GM19467 (cell line): ENCODE results near the gene NOC4L.

ENCODE experiments used
- ATAC-seq: cut with Tn5 transposase; IDR thresholded peaks from one replicate; pipeline ENCODE4 v1.9.1; 2021; ENCODE audit warnings: mild to moderate bottlenecking, moderate library complexity; ENCODE audit not compliant: unreplicated experiment

Gene NOC4L

GRCh38 chr12:132154941-132155770 lies 10.9 kb downstream of the NOC4L start:
- ATAC-seq, result no peak

GRCh38 chr12:132155771-132156572 lies 11.7 kb downstream of the NOC4L start:
- ATAC-seq, result no peak

GRCh38 chr12:132156573-132157325 lies 12.5 kb downstream of the NOC4L start:
- no peak for ATAC-seq

GRCh38 chr12:132157733-132158409 lies 13.6 kb downstream of the NOC4L start:
- no peak for ATAC-seq

- ATAC-seq, result no peak
These were observed 14.7 kb downstream of the NOC4L start for GRCh38 chr12:132158677-132159554.

- no peak for ATAC-seq
These were observed 15.3 kb downstream of the NOC4L start for GRCh38 chr12:132159555-132160003.

- no peak for ATAC-seq
These were observed 15.8 kb downstream of the NOC4L start for GRCh38 chr12:132160016-132160415.

- no peak for ATAC-seq
These were observed 16.4 kb downstream of the NOC4L start for GRCh38 chr12:132160601-132161035.

- no peak for ATAC-seq
These were observed 17.0 kb downstream of the NOC4L start for GRCh38 chr12:132161036-132161781.

- ATAC-seq, result no peak
These were observed 17.7 kb downstream of the NOC4L start for GRCh38 chr12:132161796-132162507.

- no peak for ATAC-seq
These were observed 18.3 kb downstream of the NOC4L start for GRCh38 chr12:132162508-132163031.

- no peak for ATAC-seq
These were observed 19.0 kb downstream of the NOC4L start for GRCh38 chr12:132163041-132163910.

- ATAC-seq, result no peak
These were observed 19.6 kb downstream of the NOC4L start for GRCh38 chr12:132163911-132164288.

- ATAC-seq, result no peak
These were observed 20.2 kb downstream of the NOC4L start for GRCh38 chr12:132164426-132164825.

GRCh38 chr12:132165584-132165983 lies 21.3 kb downstream of the NOC4L start:
- ATAC-seq, result no peak

GRCh38 chr12:132166093-132166492 lies 21.8 kb downstream of the NOC4L start:
- no peak for ATAC-seq
